ENCODE results near the gene MYCT1.

The MYCT1 gene

GRCh38 chr6:152771061-152771687 lies 73.5 kb downstream of the MYCT1 start:
- Histone ChIP-seq H3K23ac (ENCODE audit: low read depth, low read length, poor library complexity) (no peak overlapping the region), H2BK12ac (ENCODE audit: low read length) (no peak overlapping the region), H2BK15ac (ENCODE audit: low read length) (no peak overlapping the region), H3K79me1 (ENCODE audit: low read depth, low read length) (no peaks in the 10 kb centered on the region), H4K8ac (ENCODE audit: low read depth, low read length) (no peak overlapping the region), H3K18ac (ENCODE audit: low read length) (no peak overlapping the region), H2BK5ac (ENCODE audit: low read length) (no peak overlapping the region), H3K27me3 (ENCODE audit: control insufficient read depth in 3 of 3, insufficient read depth in 3 of 3, low read depth in 1 of 3, low read length in 3 of 3) (no peaks in the 10 kb centered on the region), H3K4me3 (ENCODE audit: low read length in 2 of 2) (no peak overlapping the region), H4K91ac (ENCODE audit: low read depth, low read length, poor library complexity) (no peak overlapping the region), H3K4ac (ENCODE audit: low read length) (no peak overlapping the region), H3K4me1 (ENCODE audit: control insufficient read depth in 2 of 2, insufficient read depth in 1 of 2, low read depth in 1 of 2, low read length in 2 of 2) (no peaks in the 10 kb centered on the region), H2BK120ac (ENCODE audit: low read depth, low read length) (no peak overlapping the region), H3K9ac (ENCODE audit: low read depth, low read length, poor library complexity) (no peak overlapping the region), H2AFZ (ENCODE audit: low read length) (no peak overlapping the region), H3K36me3 (replicated peaks in 1 of 2; ENCODE audit: control insufficient read depth in 2 of 2, insufficient read depth in 2 of 2, low read length in 2 of 2) (no peaks in the 10 kb centered on the region), H2AK5ac (ENCODE audit: low read depth, low read length) (no peak overlapping the region), H3K4me2 (ENCODE audit: insufficient read depth, low read length, poor library complexity, severe bottlenecking) (no peak overlapping the region), H3K27ac (replicated peaks; ENCODE audit: low read length) (no peak overlapping the region), H3K9me3 (replicated peaks in 1 of 2; ENCODE audit: control insufficient read depth in 2 of 2, insufficient read depth in 1 of 2, low read depth in 1 of 2, low read length in 2 of 2) (no peaks in the 10 kb centered on the region), H3K14ac (ENCODE audit: low read length) (no peak overlapping the region)
- no peak for DNase-seq (ENCODE audit: low spot score)
- WGBS, 2 donors (ENCODE audit: extremely low coverage in 2 of 2, insufficient read length in 2 of 2, insufficient replicate concordance in 1 of 2), result no CpG with 5 or more reads among the region's 5 CpGs
